Esophagus squamous epithelium (tissue), 4 donors: ENCODE data around the gene PEAR1.

Experiments
- POLR2A ChIP-seq, 4 donors: fragments of 450-650 bp; IDR thresholded peaks; one replicate each; pipeline ENCODE4 v1.6.1; 2017; ENCODE audit warnings: antibody characterized with exemption in 4 of 4, mild to moderate bottlenecking in 4 of 4, moderate library complexity in 3 of 4
- TF ChIP-seq, protein P1 (sequence below), 6 experiments: fragments of 450-650 bp in 4 of 6; fragments of 200-600 bp in 2 of 6; sonication (generic) in 2 of 6; IDR thresholded peaks; one replicate each; pipeline ENCODE4 v1.5.1; 2016 to 2019; ENCODE audit warnings: antibody characterized with exemption in 6 of 6, mild to moderate bottlenecking in 4 of 6, moderate library complexity in 4 of 6

DNA sequence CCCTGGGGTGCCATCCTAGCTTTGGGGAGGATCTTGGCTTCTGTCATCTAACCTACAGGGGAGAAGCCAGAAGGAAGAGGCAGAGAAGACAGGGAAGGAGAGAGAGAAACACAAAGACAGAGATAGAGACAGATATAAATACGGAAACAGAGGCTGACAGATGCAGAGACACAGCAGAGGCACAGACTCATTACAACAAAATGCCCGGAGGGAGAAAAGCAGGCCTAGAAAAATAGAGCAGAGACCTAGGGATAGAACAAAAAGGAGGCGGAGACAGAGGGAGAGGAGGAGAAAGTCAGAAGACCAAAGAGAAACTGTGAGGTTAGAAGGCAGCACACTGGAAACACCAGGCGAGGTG is 1.9 kb downstream of the PEAR1 start:
- TF ChIP-seq, protein P1, sequence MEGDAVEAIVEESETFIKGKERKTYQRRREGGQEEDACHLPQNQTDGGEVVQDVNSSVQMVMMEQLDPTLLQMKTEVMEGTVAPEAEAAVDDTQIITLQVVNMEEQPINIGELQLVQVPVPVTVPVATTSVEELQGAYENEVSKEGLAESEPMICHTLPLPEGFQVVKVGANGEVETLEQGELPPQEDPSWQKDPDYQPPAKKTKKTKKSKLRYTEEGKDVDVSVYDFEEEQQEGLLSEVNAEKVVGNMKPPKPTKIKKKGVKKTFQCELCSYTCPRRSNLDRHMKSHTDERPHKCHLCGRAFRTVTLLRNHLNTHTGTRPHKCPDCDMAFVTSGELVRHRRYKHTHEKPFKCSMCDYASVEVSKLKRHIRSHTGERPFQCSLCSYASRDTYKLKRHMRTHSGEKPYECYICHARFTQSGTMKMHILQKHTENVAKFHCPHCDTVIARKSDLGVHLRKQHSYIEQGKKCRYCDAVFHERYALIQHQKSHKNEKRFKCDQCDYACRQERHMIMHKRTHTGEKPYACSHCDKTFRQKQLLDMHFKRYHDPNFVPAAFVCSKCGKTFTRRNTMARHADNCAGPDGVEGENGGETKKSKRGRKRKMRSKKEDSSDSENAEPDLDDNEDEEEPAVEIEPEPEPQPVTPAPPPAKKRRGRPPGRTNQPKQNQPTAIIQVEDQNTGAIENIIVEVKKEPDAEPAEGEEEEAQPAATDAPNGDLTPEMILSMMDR (IDR thresholded peaks at IDR 0.05), result no peak
- no peak for TF ChIP-seq POLR2A (IDR thresholded peaks at IDR 0.05)
